ENCODE measurements around the gene ANAPC16.

DNA sequence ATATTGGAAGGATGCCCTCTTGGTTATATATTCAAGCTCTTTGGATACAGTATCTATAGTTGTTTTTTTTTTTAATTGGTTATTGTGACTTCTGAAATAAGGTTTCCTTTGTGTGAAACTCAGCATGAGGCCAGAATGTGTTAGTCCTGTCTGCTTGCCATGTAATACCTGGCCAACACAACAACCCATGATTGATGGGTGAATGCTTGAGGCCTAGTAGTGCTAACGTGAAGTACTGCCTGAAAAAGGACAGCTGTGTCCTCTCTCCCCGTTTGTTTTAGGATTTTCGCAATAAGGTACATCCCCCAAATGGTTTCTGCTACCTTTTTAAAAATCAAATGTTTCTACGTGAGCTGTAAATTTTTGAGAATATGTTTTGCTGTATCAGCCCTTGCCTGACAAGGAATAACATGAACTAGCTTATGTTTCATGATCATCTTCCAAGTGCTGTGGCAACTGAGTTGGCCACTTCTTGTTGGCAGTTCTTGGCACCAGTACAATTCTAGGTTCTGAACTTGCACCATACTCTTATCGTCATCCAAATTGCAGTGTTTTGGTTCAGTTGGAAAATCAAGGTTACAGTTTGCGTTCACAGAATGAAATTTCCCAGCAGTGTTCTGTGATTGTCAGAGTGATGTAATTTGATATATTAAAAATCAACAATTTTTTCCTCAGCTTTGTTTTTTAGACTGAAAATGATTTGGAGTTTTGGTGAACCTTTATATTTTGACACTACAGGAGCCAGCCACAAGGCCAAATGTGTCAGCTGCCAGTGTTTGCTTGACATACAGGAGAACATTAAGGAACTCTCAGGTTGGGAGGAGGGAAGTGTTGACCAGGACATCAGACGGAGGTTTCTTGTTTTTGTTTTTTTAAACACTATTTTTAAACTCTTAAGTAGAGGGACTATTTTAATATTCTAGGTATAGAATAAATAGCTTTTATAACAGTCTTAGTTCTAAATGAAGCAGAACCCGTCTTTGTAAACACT lies 13.7 kb downstream of the ANAPC16 start:
- TF ChIP-seq, protein P1, sequence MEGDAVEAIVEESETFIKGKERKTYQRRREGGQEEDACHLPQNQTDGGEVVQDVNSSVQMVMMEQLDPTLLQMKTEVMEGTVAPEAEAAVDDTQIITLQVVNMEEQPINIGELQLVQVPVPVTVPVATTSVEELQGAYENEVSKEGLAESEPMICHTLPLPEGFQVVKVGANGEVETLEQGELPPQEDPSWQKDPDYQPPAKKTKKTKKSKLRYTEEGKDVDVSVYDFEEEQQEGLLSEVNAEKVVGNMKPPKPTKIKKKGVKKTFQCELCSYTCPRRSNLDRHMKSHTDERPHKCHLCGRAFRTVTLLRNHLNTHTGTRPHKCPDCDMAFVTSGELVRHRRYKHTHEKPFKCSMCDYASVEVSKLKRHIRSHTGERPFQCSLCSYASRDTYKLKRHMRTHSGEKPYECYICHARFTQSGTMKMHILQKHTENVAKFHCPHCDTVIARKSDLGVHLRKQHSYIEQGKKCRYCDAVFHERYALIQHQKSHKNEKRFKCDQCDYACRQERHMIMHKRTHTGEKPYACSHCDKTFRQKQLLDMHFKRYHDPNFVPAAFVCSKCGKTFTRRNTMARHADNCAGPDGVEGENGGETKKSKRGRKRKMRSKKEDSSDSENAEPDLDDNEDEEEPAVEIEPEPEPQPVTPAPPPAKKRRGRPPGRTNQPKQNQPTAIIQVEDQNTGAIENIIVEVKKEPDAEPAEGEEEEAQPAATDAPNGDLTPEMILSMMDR (IDR thresholded peaks at IDR 0.05): no peak
- TF ChIP-seq POLR2A (IDR thresholded peaks at IDR 0.05): no peak
